Stromal cell of bone marrow (primary cell): ENCODE data around the gene LAMB3.
A peak's percentile ranks its signal among the peaks of the same experiment; 100 is the strongest.

Experiments used
- DNase-seq: peaks from one replicate; pipeline ENCODE4 v3.0.0-alpha.2; 2012; ENCODE audit warnings: low read depth

Gene LAMB3

DNA sequence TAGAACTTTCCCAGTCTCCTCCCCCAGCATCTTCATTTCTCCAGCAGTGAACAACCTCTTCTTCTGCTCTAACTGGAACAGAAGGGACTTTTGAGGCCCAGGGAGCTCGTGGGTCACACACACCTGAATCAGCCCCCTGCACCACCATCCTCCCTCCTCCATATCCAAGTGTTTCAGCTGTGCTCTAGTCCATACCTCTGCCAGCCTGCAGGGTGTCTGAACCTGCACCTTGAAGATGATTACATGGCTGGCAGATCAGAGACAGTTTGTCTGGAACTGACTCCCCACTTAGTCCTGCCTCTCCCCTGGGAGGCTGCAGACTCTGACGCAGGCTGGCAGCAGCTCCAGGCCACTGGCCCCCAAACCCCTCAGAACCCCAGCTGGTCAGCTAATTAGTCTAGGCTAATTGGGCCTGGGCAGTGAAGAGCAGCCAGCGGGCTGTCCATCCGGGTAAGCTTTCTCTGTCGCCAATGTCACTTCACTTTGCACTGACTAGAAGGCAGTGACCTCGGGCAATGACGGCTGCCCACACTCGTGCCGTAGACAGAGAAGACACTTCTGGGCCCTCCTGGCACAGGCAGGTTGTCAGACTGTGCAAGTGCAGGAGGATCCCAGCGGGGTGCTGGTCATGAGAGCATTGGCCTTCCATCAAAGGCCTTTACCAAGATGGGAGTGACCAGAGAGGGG, 56.5 kb downstream of the LAMB3 start:
- no peak for DNase-seq

DNA sequence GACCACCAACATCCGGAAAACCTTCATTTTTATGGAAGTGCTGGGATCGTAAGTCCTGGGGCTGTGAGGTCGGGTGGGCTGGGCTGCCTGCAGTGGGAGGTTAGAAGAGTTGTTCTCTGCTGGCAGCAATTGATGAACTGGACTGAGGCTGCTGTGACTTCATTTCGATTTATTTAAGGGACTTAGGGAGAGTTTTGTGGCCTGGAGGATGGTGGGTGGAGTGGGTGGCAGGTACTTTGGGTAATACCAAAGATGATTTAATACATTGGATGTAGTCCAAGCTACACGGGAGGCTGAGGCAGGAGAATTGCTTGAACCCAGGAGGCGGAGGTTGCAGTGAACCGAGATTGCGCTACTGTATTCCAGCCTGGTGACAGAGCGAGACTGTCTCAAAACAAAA, 57.2 kb downstream of the LAMB3 start:
- no peak for DNase-seq

DNA sequence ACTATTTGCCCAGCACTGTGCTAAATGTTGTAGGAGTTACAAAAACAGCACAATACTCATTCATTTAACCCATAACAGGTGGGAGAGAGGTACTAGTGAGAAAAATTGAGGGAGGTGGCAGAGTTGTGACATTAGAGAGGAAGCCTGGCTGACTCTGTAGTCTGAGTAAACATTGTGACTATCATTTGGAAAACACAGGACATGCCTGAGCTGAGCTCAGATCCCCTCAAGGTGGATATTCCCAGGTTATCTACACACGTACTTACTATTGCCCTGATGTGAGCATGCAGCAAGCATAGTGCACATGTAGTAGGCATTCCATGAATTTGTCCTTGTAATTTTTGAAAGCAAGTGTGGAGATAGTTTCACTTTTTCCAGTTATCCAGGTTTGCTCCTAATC, 57.8 kb downstream of the LAMB3 start:
- DNase-seq = no peak

DNA sequence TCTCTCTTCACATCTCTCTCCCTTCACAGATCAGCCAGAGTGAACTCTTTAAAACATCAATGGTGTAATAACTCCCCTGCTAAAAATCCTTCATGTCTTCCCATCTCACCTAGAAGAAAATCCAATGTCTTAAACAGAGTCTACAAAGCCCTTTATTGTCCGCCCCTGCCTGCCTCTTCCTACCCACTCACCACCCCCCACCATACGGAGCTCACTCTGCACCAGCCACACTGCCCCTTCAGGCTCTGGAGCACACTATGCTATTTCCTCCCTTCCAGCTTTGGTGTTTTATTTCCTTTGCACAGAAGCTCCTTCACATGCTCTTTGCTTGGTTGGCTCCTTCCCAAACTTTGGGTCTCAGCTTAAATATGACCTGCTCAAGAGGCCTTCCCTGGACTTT, 58.5 kb downstream of the LAMB3 start:
- DNase-seq = no peak

DNA sequence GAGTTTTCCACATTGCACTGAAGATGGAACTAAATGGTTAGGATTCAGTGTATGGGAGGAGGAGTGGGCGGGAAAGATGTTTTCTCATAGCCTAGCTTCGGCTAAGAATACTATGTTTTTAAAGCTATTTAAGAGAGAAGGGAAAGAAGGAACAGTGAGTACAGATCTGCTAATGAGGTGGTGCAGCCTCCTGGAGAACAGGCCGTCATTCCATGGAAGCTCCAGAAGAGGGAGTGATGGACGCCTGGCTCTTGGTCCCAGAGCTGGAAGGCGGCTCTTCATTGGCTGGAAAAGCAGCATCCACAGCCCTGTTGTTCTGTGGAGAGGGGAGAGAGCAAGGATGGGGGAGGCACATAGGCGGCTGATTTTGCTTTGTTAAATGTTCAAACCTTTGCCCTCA, 61.8 kb downstream of the LAMB3 start:
- DNase-seq = no peak

DNA sequence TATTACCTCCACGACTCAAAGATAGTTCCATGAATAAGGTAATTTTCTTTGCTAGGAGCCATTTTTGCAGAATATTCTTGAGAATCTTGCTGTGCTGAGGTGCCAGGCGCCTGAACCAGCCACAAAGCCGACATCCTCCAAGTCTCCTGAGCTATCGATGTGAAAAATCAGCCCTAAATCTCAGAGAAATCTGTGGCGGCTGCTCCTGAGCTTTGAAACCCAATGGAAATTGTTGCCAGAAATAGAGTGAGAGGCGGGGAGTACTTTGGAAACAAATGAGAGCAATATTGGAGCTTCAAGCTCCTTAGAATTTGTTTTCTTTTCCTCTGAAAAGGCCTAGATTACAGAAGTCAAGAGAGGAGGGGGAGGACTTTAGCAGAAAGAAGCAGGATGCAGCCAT, 62.4 kb downstream of the LAMB3 start:
- DNase-seq = no peak

DNA sequence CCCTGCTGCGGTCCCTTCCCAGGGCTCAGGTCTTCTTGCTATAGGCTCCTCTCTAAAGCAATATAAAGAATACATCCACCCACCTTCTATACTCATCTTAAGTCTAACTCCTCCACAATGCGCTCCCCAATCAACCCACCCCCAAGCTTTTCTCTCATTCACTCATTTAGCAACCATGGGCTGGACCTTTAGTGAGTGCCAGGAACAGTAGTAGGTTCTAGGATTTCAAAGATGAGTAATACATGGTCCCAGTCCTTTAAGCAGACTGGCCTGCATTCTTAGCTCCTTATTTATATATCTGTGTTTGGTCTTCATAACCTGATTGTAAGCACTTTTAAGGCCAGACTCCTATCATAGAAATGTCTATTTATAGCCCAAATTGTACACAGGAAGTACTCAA, 62.8 kb downstream of the LAMB3 start:
- DNase-seq = no peak

DNA sequence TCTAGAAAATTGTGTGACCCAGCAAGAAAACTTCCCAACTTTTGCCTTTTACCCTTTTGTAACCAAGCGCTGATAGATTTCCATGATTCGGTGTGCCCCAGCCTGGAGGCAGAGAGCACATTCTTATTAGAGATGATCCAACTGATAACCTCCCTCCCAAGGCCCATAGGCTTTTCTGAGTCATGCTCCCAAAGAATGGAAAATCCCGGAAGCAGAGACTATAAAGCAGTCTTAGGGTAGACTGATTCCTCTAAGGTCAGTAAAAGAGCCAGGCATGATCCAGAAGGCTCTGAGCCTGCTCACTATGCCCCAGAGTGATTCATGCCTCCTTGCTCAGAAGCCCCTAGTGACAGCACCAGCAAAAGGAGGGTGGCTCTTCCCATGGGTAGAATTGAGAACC, 64.4 kb downstream of the LAMB3 start:
- DNase-seq = no peak

DNA sequence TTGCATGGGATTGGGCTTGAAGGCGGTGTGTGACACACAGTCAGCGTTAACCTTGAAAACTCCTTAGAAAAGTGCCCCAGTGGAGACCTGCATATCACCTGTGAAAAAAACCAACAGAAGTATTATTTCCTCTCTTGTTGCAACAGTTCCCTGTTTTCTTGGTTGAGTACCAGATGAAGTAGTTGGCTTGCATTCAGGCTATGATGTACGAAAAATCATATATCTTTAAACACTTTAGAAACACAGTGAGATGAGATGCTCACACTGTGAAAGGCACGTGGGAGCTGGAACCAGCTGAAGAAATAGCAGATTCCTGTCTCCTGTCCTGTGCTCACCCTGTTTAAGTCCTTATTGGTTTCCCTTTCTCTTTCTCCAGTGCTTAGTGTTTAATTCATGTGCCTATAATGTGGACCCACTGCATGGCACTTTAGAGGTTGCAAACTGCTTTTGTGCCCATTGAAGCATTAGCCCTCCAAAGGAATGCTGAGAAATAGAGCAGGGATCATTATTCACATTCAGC, 65.9 kb downstream of the LAMB3 start:
- no peak for DNase-seq

DNA sequence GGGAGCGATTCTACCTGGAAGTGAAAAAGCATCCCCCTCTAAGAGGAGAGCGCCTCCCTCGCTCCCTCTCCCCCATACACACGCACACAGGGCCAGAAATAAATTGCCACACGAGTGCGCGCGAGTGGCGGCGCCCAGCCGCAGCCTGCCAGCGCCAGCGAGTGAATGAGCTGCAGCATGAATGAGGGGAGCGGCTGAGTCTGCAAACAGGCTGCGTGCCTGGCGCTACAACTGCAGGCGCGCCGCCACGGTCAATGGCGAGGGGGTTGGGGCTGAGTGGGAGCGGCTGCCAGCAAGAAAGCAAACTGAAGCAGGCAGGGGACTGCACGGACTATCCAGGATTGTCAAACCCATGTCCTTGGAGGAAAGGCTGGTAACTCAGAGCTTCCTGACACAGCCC, 66.6 kb downstream of the LAMB3 start:
- no peak for DNase-seq

DNA sequence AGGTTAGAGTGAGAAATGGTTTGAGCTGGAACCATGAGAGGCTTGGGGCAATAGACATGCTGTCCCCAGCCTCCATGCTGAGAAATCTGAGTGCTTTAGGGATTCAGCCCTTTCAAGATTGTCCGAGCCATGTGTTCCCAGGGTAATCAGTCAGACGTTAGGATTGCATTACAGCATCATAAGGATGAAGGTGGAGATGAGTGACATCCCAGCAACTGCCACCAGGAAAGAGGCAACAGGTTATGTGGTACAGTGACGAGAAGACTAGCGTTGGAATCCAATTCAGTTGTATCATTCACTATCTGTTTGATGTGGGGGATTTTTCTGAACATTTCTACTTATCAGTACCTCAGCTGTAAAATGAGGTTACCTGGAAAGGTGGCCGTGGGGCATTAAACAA, 67.0 kb downstream of the LAMB3 start:
- DNase-seq = no peak

DNA sequence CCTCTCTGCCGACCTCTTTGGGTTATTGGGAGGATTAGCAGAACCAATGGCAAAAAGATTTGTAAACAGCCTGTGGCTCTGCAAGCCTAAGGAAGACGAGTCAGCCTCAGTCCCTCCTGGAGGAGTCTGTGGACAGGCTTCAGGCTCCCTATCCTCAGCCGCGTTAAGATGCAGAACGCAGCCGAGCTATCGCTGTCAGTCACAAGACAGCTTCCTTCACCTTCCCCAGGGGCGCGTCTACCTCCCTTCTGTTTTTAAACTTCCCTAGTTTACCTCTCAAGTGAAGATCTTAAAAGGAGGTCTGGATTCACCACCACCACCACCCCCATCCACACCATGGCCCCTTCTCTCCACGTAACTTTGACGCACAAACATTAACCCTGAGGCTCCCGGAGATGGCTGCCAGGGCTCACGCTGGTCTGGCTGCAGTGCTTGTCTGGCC, 68.0 kb downstream of the LAMB3 start:
- no peak for DNase-seq

DNA sequence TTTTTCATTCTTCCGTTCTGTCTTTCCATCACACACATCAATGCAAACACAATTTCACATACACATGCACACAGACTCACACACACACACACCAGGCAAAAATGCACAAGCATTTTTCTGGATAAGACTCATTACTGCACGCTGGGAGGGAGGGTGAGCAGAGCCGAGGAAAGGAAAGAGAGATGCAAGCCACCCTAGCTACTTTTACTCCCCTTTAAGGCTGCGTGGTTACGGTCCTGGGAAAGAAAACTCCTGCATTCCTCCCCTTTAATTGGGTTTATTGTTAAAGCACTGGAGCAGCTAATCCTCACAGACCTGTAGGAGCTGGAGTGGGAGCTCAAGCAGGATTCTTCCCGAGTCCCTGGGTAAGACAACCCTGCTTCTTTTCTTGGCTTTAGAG, 68.8 kb downstream of the LAMB3 start, which contains the start of gene CAMK1G:
Gene CAMK1G (plus strand): TSS at position 307 of the 400 bp plus-strand sequence. CDS start 11,270 bp downstream, outside the sequence.
- peak; percentile 47 for DNase-seq

DNA sequence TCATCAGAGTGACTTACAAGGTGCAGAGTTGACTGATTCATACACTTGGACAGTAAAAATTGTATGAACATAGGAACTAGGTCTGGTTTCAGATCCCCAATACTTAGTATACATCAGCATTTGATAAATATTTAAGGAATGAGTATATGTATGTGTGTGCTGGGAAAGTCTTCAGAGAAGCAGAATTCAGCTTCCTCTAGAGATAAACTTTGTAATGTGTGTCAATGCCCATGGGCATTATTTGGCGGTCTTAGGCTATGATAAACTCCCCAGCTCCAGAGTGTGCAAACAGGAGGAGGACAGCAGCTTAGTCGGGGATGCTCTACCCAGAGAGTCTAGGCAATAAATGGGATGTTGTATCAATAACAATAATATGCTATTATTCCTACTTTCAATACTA, 71.6 kb downstream of the LAMB3 start:
- DNase-seq = no peak

DNA sequence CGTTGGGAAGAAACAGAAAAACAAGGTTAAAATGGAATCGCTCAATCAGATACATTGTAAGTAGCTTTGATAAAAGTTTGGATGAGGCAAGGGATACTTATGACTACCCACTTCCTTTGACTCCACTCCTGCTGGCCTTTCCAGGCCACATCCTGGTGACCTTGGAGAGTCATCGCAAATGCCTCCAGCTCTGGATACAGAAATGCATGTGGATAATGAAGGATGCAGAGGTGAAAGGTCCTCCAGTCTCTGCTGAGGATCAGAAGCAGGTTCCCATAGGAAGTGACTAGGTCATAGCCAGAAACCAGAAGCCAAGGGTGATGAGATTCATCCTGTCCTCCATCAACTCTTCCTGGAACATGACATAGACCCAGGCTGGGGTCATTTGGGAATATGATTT, 74.9 kb downstream of the LAMB3 start:
- DNase-seq = no peak

DNA sequence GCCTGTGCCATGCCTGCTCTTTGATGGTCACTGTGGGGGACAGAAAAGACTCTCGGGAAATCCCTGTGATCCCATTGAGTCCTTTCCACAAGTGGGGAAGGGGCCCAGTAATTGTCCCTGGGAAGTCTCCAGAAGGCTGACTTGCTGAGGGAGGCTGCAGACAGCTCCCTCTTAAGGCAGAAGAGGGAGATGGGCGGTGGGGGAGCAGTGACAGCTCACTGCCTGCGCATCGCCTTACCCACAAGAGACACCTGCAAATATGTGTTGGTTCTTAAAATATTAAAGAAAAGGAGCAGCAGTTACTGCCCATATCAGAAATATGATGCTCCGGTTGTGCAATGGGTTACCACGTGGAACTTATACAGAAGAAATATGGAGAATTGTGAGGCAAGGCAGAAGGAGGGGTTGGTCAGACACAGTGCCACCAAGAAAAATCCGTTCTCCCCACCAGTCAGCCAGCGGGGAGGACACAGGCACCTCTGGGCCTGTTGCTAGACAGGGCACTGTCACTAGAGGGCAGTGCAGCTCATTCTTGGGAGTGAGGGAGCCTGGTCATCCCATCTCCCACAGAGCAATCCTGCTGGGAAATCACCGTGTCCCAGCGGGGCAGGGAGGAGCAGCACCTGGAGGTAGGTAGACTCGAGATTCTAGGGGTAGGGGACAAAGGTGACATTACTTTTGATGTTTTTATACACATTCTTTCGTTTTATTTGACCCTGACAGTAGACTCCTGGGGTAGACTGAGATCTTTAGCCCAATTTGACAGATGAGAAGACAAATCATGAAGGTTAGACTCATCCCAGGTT, 75.6 kb downstream of the LAMB3 start:
- peak; percentile 59 for DNase-seq

DNA sequence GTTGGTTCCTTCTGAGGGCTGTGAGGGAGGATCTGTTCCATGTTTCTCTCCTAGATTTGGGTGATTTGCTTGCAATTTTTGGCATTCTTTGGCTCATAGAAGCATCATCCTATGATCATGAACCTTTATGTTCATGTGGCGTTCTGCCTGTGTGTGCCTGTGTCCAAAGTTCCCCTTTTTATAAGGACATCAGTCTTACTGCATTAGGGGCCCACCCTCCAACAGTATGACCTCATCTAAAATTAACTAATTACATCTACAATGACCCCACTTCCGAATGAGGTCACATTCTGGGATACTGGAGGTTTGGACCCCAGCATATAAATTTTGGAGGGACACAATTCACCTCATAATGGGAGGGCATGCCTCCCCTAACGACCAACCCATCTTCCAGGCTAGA, 81.5 kb downstream of the LAMB3 start:
- DNase-seq = no peak

DNA sequence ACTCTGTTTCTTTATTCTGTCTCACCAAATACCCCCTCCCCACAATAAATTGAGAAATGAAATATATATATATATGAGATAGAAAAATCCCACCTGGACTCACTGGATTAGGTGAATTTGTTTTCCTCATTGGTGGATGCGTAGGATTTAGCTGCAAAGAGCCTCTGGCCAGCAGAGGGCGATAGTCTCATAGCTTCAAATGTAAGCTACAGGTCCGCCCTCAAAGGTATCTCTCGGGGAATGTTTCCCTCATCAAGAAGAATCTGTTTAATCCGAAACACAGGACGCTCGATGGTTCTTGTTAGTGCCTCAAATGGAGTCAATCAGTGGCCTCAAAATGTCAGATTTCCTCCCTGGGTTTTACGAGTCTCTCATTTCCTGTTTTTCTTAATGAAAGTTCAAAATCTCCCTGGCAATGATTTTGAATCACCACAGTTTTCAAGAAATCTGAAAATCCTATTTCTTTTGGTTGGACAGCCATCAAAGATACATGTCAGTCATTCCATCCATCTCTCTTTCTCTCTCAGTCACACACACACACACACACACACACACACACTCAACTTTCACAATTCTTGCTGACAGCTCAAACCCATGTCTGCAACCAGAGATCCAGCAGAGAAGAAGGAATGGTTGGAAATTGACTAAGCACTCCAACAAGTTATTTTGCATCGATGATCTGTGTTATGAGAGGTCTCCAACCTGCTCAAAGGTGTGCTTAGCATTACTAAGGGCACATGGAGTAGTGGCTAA, 82.6 kb downstream of the LAMB3 start:
- peak; percentile 44 for DNase-seq

DNA sequence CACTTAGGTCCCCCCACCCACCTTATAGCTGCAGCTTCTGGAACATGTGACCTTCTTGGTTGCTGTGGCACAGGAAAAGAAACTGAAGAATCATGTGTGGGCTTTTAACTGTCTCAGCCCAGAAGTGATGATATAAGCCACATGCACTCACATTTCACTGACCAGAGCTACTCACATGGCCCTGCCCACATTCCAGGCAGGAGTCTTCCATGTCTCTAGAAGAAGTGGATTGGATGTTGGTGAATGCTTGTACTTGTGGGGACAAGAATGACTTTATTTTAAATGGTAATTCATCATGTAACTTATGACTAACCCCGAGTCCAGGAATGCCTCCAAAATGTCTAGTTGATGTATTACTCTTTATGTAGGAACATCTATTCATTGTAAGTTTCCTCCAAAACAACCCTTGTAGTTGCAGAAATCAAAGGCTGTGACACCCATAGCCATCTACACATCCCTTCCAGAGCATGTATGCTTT, 84.5 kb downstream of the LAMB3 start:
- DNase-seq = peak; percentile 81

DNA sequence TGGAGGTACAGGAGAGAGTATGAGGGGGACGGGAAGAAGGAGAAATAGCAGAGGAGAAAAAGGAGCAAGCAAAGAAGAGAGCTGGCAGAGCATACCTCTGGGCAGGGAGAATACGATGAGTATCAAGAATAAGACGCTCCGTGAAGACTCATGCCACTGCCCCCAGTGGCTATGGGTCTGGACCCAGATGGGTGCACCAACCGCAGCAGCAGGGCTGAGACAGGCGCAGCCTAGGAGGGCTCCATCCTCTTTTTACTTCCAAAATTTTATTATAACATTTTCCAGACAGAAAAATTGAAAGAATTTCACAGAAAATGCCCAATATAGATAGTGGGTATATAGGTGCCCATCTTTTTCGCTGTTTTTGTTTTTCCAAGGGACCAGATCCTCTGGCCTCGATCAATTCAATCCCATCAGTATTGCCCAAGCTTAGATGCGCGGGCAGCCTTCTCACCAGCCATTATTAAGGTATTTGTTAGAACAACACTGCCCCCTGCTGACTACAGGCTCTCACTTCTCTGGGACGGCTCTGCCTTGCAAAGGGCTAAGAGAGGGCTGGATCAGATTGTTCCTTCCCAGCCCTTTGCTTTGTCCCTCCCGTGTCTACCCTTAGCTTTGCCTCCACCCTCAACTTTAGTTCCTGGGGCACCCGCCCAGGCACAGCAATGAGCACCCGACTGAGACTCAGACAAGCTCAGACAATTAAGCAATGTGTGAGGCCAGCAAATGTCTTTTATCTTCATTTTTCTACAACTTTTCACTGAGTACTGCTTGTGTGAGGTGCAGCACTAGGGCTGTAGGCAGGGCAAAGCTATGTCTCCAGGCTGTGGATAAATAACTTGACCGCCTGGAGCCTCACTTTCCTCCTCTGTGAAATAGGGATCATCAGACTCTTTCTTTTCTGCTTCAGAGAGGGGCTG, 86.2 kb downstream of the LAMB3 start:
- peak; percentile 71 for DNase-seq
